ENCODE results near the gene TPO. TPM values are rescaled to one million over a fixed set of nuclear protein-coding genes. Genes with fewer than 3 reads are reported as not detected.

The TPO gene
- total RNA-seq, 1 experiment from 2014 or later: not detected

- peak overlapping the region in 1 of 3 experiments; percentile 37; a peak in 2 of 7 replicates for H3K27ac Mint-ChIP-seq
- H4K8ac ChIP-seq (replicated peaks; ENCODE audit: insufficient read length, low read depth, low read length): no peak overlapping the region
- H2AK5ac ChIP-seq (ENCODE audit: insufficient read length, low read length): no peak overlapping the region
- H3K9me3 Mint-ChIP-seq: peaks cover 0 to 5% of the 10 kb centered on the region in 2 experiments; a peak in 2 of 5 replicates
- H3K27ac ChIP-seq (ENCODE audit: insufficient read length, low read depth, low read length): no peak overlapping the region
- H2BK20ac ChIP-seq (ENCODE audit: low read depth, low read length, poor library complexity, severe bottlenecking): no peak overlapping the region
- H2BK120ac ChIP-seq (ENCODE audit: low read depth, low read length, poor library complexity, severe bottlenecking): no peak overlapping the region
- no peak overlapping the region for H3K4me3 Mint-ChIP-seq
- no peak overlapping the region for H4K91ac ChIP-seq (ENCODE audit: insufficient read length, low read depth, low read length)
- H2BK15ac ChIP-seq (ENCODE audit: low read depth, low read length): no peak overlapping the region
- no peak overlapping the region for H3K4ac ChIP-seq (ENCODE audit: low read depth, low read length)
- H3K4me2 ChIP-seq (ENCODE audit: insufficient read depth, insufficient read length, low read length): no peak overlapping the region
- H2BK12ac ChIP-seq (ENCODE audit: insufficient read length, low read depth, low read length): no peak overlapping the region
- no peaks in the 10 kb centered on the region; the same call in 1 of the 2 replicates for H3K4me1 ChIP-seq (ENCODE audit: insufficient read depth, low read length)
- no peaks in the 10 kb centered on the region; the same call in none of the 2 replicates for H3K27me3 Mint-ChIP-seq (ENCODE audit: low read depth)
- no peak for DNase-seq
- H3K56ac ChIP-seq (ENCODE audit: insufficient read length, low read depth, low read length): no peak overlapping the region
- H3K27me3 ChIP-seq (ENCODE audit: insufficient read depth, low read length): no peaks in the 10 kb centered on the region
- no peaks in the 10 kb centered on the region for H3K23me2 ChIP-seq (ENCODE audit: insufficient read length, low read depth, low read length, poor library complexity, severe bottlenecking)
- no peak overlapping the region for H2BK5ac ChIP-seq (ENCODE audit: insufficient read length, low read length)
- no peaks in the 10 kb centered on the region for H3K79me1 ChIP-seq (ENCODE audit: insufficient read depth, low read depth, low read length, poor library complexity, severe bottlenecking)
- no peak overlapping the region for H4K5ac ChIP-seq (ENCODE audit: insufficient read length, low read depth, low read length)
- H3K9ac ChIP-seq (ENCODE audit: extremely low read depth, insufficient read length, low read length): no peak overlapping the region
- H3K23ac ChIP-seq (ENCODE audit: insufficient read length, low read depth, low read length): no peak overlapping the region
- no peak overlapping the region for H3K14ac ChIP-seq (ENCODE audit: insufficient read depth, low read length)
- H3K4me1 Mint-ChIP-seq: peaks cover 8 to 10% of the 10 kb centered on the region in 2 experiments
- H3K79me2 ChIP-seq (ENCODE audit: insufficient read depth, low read length): no peaks in the 10 kb centered on the region
- no peak overlapping the region for H3T11ph ChIP-seq (ENCODE audit: low read length)
- TF ChIP-seq CTCF (conservative IDR thresholded peaks at IDR 0.05): no peak
- no peak overlapping the region for H2AFZ ChIP-seq (ENCODE audit: low read length)
- no peaks in the 10 kb centered on the region for H4K20me1 ChIP-seq (ENCODE audit: control insufficient read depth, insufficient read depth, insufficient read length)
- H3K9me3 ChIP-seq (ENCODE audit: control insufficient read depth, low read depth, low read length): no peaks in the 10 kb centered on the region
- no peak overlapping the region for H3K18ac ChIP-seq (ENCODE audit: insufficient read length, low read depth, low read length)
- WGBS (ENCODE audit: extremely low coverage, insufficient read length, low lambda C conversion rate): no CpG with 5 or more reads among the region's 30 CpGs
- H3K36me3 Mint-ChIP-seq (ENCODE audit: insufficient read depth in 1 of 3, low read depth in 3 of 3): peaks cover 0 to 8% (median 5%) of the 10 kb centered on the region in 3 experiments; a peak in 5 of 7 replicates
Observed at GRCh38 chr2:1476617-1477195, 63.4 kb downstream of the TPO start.

All from H9 (cell line).